ENCODE results near the gene RAB7A.

DNA sequence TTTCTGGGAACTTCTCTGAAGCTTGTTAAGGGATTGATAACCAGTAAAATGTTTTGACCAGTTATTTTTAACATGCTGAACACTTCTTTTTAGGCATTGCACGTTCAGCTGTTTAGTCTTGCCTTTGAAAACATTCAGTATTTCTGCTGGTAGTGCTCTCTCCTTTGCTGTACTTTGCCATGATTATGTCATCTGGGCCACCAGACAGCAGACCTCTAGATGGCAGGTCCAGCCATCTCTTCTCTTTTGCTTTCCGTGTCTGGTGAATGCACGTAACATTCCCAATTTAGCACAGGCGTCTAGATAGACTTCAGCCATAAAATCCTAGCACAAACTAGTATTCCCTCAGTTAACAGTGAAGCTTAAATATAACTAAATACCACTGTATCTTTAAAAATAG, 57.8 kb downstream of the RAB7A start:
- no peak for TF ChIP-seq ZNF274 (CRISPR knock-in tag; IDR thresholded peaks at IDR 0.05)
- no peak for TF ChIP-seq SRSF4 (IDR thresholded peaks at IDR 0.05; ENCODE audit: low read depth, low read length, poor library complexity, severe bottlenecking)
- TF ChIP-seq, protein P1, sequence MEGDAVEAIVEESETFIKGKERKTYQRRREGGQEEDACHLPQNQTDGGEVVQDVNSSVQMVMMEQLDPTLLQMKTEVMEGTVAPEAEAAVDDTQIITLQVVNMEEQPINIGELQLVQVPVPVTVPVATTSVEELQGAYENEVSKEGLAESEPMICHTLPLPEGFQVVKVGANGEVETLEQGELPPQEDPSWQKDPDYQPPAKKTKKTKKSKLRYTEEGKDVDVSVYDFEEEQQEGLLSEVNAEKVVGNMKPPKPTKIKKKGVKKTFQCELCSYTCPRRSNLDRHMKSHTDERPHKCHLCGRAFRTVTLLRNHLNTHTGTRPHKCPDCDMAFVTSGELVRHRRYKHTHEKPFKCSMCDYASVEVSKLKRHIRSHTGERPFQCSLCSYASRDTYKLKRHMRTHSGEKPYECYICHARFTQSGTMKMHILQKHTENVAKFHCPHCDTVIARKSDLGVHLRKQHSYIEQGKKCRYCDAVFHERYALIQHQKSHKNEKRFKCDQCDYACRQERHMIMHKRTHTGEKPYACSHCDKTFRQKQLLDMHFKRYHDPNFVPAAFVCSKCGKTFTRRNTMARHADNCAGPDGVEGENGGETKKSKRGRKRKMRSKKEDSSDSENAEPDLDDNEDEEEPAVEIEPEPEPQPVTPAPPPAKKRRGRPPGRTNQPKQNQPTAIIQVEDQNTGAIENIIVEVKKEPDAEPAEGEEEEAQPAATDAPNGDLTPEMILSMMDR (CRISPR knock-in tag; IDR thresholded peaks at IDR 0.05), result no peak
- no peak for TF ChIP-seq ZNF773 (CRISPR knock-in tag; IDR thresholded peaks at IDR 0.05; ENCODE audit: borderline replicate concordance)
- no peak for TF ChIP-seq HOXA5 (CRISPR knock-in tag; IDR thresholded peaks at IDR 0.05)
- TF ChIP-seq SMAD1 (CRISPR knock-in tag; IDR thresholded peaks at IDR 0.05; ENCODE audit: borderline replicate concordance, low read depth), result no peak
- TF ChIP-seq IRF2 (CRISPR knock-in tag; IDR thresholded peaks at IDR 0.05), result no peak
- TF ChIP-seq, protein P2, sequence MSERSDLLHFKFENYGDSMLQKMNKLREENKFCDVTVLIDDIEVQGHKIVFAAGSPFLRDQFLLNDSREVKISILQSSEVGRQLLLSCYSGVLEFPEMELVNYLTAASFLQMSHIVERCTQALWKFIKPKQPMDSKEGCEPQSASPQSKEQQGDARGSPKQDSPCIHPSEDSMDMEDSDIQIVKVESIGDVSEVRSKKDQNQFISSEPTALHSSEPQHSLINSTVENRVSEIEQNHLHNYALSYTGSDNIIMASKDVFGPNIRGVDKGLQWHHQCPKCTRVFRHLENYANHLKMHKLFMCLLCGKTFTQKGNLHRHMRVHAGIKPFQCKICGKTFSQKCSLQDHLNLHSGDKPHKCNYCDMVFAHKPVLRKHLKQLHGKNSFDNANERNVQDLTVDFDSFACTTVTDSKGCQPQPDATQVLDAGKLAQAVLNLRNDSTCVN (CRISPR knock-in tag; IDR thresholded peaks at IDR 0.05; ENCODE audit: borderline replicate concordance), result no peak
- no peak for TF ChIP-seq SMARCC2 (IDR thresholded peaks at IDR 0.05)
- no peak for TF ChIP-seq ZNF7 (CRISPR knock-in tag; IDR thresholded peaks at IDR 0.05)
- TF ChIP-seq CBFB (CRISPR knock-in tag; IDR thresholded peaks at IDR 0.05), result no peak
- TF ChIP-seq RARA (CRISPR knock-in tag; IDR thresholded peaks at IDR 0.05), result no peak
- no peak for TF ChIP-seq POLR2AphosphoS2 (IDR thresholded peaks at IDR 0.05; ENCODE audit: low read depth, low read length)
